ENCODE measurements around the gene LUC7L. TPM values are rescaled to one million over a fixed set of nuclear protein-coding genes. Genes with fewer than 3 reads are reported as not detected.

Gene LUC7L
- total RNA-seq, 1 experiment from 2014 or later, result 137 TPM

- H3K18ac ChIP-seq (ENCODE audit: insufficient read length, low read depth, low read length), result no peak overlapping the region
- no peak overlapping the region for H4K8ac ChIP-seq (replicated peaks; ENCODE audit: insufficient read length, low read depth, low read length)
- H2BK5ac ChIP-seq (ENCODE audit: insufficient read length, low read length), result no peak overlapping the region
- H2AFZ ChIP-seq (ENCODE audit: low read length), result no peak overlapping the region
- no peak overlapping the region for H2AK5ac ChIP-seq (ENCODE audit: insufficient read length, low read length)
- H3K56ac ChIP-seq (ENCODE audit: insufficient read length, low read depth, low read length), result no peak overlapping the region
- H2BK12ac ChIP-seq (ENCODE audit: insufficient read length, low read depth, low read length), result no peak overlapping the region
- no peak overlapping the region for H4K5ac ChIP-seq (ENCODE audit: insufficient read length, low read depth, low read length)
- H3K27ac ChIP-seq (ENCODE audit: insufficient read length, low read depth, low read length), result no peak overlapping the region
- no peak overlapping the region for H2BK120ac ChIP-seq (ENCODE audit: low read depth, low read length, poor library complexity, severe bottlenecking)
- H3K23me2 ChIP-seq (ENCODE audit: insufficient read length, low read depth, low read length, poor library complexity, severe bottlenecking), result no peaks in the 10 kb centered on the region
- H4K20me1 ChIP-seq (ENCODE audit: control insufficient read depth, insufficient read depth, insufficient read length), result peaks cover 2% of the 10 kb centered on the region
- H3K4me1 Mint-ChIP-seq, result no peaks in the 10 kb centered on the region
- no peak overlapping the region for H2BK15ac ChIP-seq (ENCODE audit: low read depth, low read length)
- H3K9me3 Mint-ChIP-seq, result no peaks in the 10 kb centered on the region
- H3K36me3 Mint-ChIP-seq (ENCODE audit: insufficient read depth in 1 of 3, low read depth in 3 of 3), result peaks cover 61 to 95% (median 84%) of the 10 kb centered on the region in 3 experiments
- DNase-seq, result no peak
- no peak overlapping the region for H2BK20ac ChIP-seq (ENCODE audit: low read depth, low read length, poor library complexity, severe bottlenecking)
- H3K4me3 Mint-ChIP-seq, result no peak overlapping the region
- TF ChIP-seq CTCF (conservative IDR thresholded peaks at IDR 0.05), result no peak
- H3K9ac ChIP-seq (ENCODE audit: extremely low read depth, insufficient read length, low read length), result no peak overlapping the region
- H3K27me3 ChIP-seq (ENCODE audit: insufficient read depth, low read length), result no peaks in the 10 kb centered on the region
- no peaks in the 10 kb centered on the region for H3K9me3 ChIP-seq (ENCODE audit: control insufficient read depth, low read depth, low read length)
- H4K91ac ChIP-seq (ENCODE audit: insufficient read length, low read depth, low read length), result no peak overlapping the region
- no peaks in the 10 kb centered on the region for H3K79me1 ChIP-seq (ENCODE audit: insufficient read depth, low read depth, low read length, poor library complexity, severe bottlenecking)
- no peak overlapping the region for H3T11ph ChIP-seq (ENCODE audit: low read length)
- H3K27me3 Mint-ChIP-seq (ENCODE audit: low read depth), result no peaks in the 10 kb centered on the region
- no peak overlapping the region for H3K14ac ChIP-seq (ENCODE audit: insufficient read depth, low read length)
- no peaks in the 10 kb centered on the region for H3K79me2 ChIP-seq (ENCODE audit: insufficient read depth, low read length)
- no peak overlapping the region for H3K4me2 ChIP-seq (ENCODE audit: insufficient read depth, insufficient read length, low read length)
- no peak overlapping the region for H3K27ac Mint-ChIP-seq
- no CpG with 5 or more reads among the region's 6 CpGs for WGBS (ENCODE audit: extremely low coverage, insufficient read length, low lambda C conversion rate)
- no peak overlapping the region for H3K4ac ChIP-seq (ENCODE audit: low read depth, low read length)
- H3K23ac ChIP-seq (ENCODE audit: insufficient read length, low read depth, low read length), result no peak overlapping the region
- H3K4me1 ChIP-seq (ENCODE audit: insufficient read depth, low read length), result no peaks in the 10 kb centered on the region
These were observed 34.7 kb downstream of the LUC7L start for GRCh38 chr16:194516-194915.
